Type B pancreatic cell (in vitro differentiated cells): ENCODE data around the gene UBAC2. TPM values are rescaled to one million over a fixed set of nuclear protein-coding genes. Genes with fewer than 3 reads are reported as not detected.
A peak's percentile ranks its signal among the peaks of the same experiment; 100 is the strongest.

Experiments used
- DNase-seq: peaks from one replicate; pipeline ENCODE4 v3.0.0; 2021; ENCODE audit warnings: mixed read lengths; ENCODE audit not compliant: unreplicated experiment; ENCODE audit errors: extremely low spot score
- H3K27ac Mint-ChIP-seq: 2 replicates; pipeline ENCODE4 v1.8.0; 2021; ENCODE audit warnings: mild to moderate bottlenecking, mixed read lengths
- H3K27me3 Mint-ChIP-seq: 2 replicates; pipeline ENCODE4 v1.8.0; 2021; ENCODE audit warnings: mixed read lengths
- H3K36me3 Mint-ChIP-seq: 2 replicates; pipeline ENCODE4 v1.8.0; 2021; ENCODE audit warnings: mixed read lengths
- H3K4me1 Mint-ChIP-seq: one replicate; pipeline ENCODE4 v1.8.0; 2021; ENCODE audit warnings: mixed read lengths; ENCODE audit not compliant: unreplicated experiment
- H3K4me3 Mint-ChIP-seq: 2 replicates; pipeline ENCODE4 v1.8.0; 2021; ENCODE audit warnings: mild to moderate bottlenecking, mixed read lengths
- H3K9me3 Mint-ChIP-seq: 2 replicates; pipeline ENCODE4 v1.8.0; 2021; ENCODE audit warnings: mixed read lengths
- total RNA-seq: library from RNA; stranded (reverse); gene quantifications from 2 replicates; pipeline ENCODE4 v1.2.1, GENCODE V29; 2021; ENCODE audit warnings: low replicate concordance
- TF ChIP-seq, protein P1 (sequence below): fragments of 200-600 bp; sonication (generic); conservative IDR thresholded peaks from 2 replicates; pipeline ENCODE4 v1.5.0; 2021; ENCODE audit warnings: antibody characterized with exemption, mild to moderate bottlenecking

Gene UBAC2
- total RNA-seq, 1 donor from 2014 or later: 66.0 TPM

- H3K4me3 Mint-ChIP-seq: no peak overlapping the region
- H3K27me3 Mint-ChIP-seq: no peaks in the 10 kb centered on the region
- TF ChIP-seq, protein P1, sequence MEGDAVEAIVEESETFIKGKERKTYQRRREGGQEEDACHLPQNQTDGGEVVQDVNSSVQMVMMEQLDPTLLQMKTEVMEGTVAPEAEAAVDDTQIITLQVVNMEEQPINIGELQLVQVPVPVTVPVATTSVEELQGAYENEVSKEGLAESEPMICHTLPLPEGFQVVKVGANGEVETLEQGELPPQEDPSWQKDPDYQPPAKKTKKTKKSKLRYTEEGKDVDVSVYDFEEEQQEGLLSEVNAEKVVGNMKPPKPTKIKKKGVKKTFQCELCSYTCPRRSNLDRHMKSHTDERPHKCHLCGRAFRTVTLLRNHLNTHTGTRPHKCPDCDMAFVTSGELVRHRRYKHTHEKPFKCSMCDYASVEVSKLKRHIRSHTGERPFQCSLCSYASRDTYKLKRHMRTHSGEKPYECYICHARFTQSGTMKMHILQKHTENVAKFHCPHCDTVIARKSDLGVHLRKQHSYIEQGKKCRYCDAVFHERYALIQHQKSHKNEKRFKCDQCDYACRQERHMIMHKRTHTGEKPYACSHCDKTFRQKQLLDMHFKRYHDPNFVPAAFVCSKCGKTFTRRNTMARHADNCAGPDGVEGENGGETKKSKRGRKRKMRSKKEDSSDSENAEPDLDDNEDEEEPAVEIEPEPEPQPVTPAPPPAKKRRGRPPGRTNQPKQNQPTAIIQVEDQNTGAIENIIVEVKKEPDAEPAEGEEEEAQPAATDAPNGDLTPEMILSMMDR: no peak
- no peak for DNase-seq
- H3K9me3 Mint-ChIP-seq: no peaks in the 10 kb centered on the region
- H3K27ac Mint-ChIP-seq: no peak overlapping the region
- peaks cover 4% of the 10 kb centered on the region for H3K36me3 Mint-ChIP-seq
- peaks cover 17% of the 10 kb centered on the region for H3K4me1 Mint-ChIP-seq
Measured at GRCh38 chr13:99264051-99264450, 63.4 kb downstream of the UBAC2 start.

- Mint-ChIP-seq H3K27ac (peak overlapping the region; percentile 8), H3K9me3 (no peaks in the 10 kb centered on the region), H3K4me1 (peaks cover 17% of the 10 kb centered on the region), H3K27me3 (no peaks in the 10 kb centered on the region), H3K4me3 (no peak overlapping the region), H3K36me3 (no peaks in the 10 kb centered on the region)
- no peak for DNase-seq
- TF ChIP-seq, protein P1: no peak
Measured at GRCh38 chr13:99265162-99265800, 64.6 kb downstream of the UBAC2 start.

DNA sequence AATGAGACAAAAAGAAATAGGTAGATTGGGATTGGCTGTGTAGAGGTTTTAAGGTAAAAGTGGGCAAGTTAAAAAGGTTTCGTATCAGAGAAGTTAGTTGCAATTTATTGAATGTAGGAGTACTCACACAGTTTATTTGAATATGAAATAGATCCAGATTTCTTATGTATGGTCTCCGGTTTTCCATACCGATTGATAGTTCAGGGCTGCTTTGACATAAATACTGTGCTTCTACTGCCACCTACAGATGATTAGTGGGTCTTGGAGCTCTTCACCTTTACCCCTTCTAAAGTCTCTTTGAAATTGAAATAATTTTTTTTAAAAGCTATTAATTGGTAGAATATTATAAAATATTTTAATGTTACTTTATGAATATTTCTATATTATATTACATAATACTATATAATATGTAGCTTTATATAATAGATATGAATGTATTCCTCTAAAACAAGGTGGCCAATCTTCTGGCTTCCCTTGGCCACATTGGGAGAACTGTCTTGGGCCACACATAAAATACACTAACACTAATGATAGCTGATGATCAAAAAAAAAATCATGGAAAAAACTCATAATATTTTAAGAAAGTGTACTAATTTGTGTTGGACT is 65.3 kb downstream of the UBAC2 start:
- Mint-ChIP-seq H3K27ac (peak overlapping the region; percentile 8), H3K27me3 (no peaks in the 10 kb centered on the region)

GRCh38 chr13:99266827-99267226 is 66.2 kb downstream of the UBAC2 start:
- Mint-ChIP-seq H3K9me3 (no peaks in the 10 kb centered on the region), H3K36me3 (peaks cover 3% of the 10 kb centered on the region), H3K27ac (no peak overlapping the region), H3K4me1 (peaks cover 17% of the 10 kb centered on the region), H3K27me3 (no peaks in the 10 kb centered on the region), H3K4me3 (no peak overlapping the region)
- TF ChIP-seq, protein P1: no peak
- no peak for DNase-seq

More for the DNA sequence above, 65.3 kb downstream of the UBAC2 start:
- TF ChIP-seq, protein P1: peak; percentile 84
- Mint-ChIP-seq H3K9me3 (no peaks in the 10 kb centered on the region), H3K4me3 (no peak overlapping the region), H3K4me1 (peaks cover 17% of the 10 kb centered on the region), H3K36me3 (no peaks in the 10 kb centered on the region)
- no peak for DNase-seq

- Mint-ChIP-seq H3K9me3 (no peaks in the 10 kb centered on the region), H3K36me3 (peaks cover 8% of the 10 kb centered on the region), H3K27me3 (no peaks in the 10 kb centered on the region), H3K27ac (no peak overlapping the region), H3K4me3 (no peak overlapping the region), H3K4me1 (peaks cover 17% of the 10 kb centered on the region)
- DNase-seq: no peak
- TF ChIP-seq, protein P1: no peak
Measured at GRCh38 chr13:99267927-99268326, 67.3 kb downstream of the UBAC2 start.
